HG03575 (cell line): ENCODE measurements around the gene KCNMB2.

ENCODE experiments used
- ATAC-seq: cut with Tn5 transposase; IDR thresholded peaks from one replicate; pipeline ENCODE4 v1.9.1; 2021; ENCODE audit not compliant: unreplicated experiment, insufficient number of reproducible peaks, low FRiP score; ENCODE audit errors: extremely low read depth

The KCNMB2 gene

DNA sequence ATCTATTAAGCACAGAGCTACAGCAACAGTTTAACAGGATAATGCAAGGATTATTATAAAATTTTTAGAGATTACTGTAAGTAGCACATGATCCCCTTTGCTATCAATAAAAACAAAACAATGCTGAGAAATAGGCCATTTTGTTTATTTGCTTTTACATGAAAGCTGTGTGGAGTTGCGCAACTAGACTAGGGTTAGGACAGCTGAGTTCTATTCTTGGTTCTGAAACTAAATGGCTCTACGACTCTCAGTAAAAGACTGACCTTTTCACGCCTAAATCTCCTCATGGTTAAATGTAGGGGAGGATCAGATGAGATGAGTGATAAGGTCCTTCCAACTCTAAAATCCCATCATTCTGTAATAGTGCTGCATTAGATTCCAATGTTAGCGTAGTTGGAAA lies 25.0 kb downstream of the KCNMB2 start:
- ATAC-seq = no peak

- no peak for ATAC-seq
Measured at GRCh38 chr3:178562143-178562946, 26.1 kb downstream of the KCNMB2 start.

DNA sequence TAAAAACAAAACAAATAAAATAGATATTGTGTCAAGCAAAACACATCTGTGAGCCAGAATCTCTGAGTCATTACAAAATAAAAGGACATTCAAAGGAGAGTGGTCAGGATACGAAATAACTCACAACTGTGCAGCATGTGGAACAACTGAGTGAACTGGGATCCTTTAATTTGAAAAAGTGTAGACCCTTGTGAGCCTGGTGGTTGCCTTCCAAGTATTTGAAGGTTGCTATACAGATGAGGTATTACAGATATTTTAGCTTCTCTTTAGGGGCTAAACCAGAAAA lies 26.7 kb downstream of the KCNMB2 start:
- ATAC-seq = no peak

GRCh38 chr3:178567611-178568010 lies 31.4 kb downstream of the KCNMB2 start:
- no peak for ATAC-seq

DNA sequence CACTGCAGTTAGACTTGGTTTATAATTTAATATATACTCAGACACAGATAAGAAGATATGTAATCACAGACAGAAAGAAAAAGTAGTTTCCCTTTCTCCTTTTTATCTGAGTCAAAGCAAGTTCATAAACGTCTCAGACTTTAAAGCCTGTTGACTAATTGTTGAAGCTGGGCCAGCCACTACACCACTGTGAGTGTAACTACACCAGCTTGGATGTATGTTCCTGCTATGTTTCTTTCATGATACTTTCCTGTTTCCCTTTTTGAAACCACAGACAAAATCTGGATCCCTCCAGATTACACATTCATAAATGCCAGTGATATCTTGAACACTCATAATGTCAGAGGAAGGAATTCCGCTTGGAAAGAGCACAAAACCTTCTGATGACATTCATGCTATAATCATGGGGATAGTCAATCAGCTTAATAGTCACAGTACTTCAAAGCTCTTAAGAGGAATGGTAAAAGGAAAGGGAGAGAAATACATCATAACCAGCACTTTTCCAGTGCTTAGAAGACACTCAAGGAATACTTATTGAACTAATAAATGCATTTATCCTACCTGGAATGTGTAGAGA lies 32.0 kb downstream of the KCNMB2 start:
- ATAC-seq = no peak

DNA sequence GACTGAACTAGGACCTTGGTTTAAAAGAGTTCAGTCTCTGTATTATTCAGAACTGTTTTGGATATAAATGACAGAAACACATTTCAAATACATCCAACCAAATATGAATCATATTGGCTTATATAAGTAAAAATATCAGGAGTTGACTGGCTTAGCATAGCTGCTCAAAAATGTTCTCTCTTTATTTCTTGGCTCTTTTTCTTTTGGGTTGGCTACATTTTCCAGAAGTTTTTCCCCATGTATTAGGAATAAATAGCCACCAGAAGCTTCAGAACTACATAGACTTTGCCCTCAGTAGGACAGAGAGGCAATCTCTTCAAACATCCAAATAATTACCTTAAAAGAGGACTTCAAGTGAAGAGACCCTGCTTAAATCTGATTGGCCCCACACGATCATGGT lies 32.7 kb downstream of the KCNMB2 start:
- ATAC-seq = no peak

GRCh38 chr3:178569826-178570225 lies 33.6 kb downstream of the KCNMB2 start:
- no peak for ATAC-seq

- no peak for ATAC-seq
Measured at GRCh38 chr3:178583963-178584575, 47.8 kb downstream of the KCNMB2 start.

DNA sequence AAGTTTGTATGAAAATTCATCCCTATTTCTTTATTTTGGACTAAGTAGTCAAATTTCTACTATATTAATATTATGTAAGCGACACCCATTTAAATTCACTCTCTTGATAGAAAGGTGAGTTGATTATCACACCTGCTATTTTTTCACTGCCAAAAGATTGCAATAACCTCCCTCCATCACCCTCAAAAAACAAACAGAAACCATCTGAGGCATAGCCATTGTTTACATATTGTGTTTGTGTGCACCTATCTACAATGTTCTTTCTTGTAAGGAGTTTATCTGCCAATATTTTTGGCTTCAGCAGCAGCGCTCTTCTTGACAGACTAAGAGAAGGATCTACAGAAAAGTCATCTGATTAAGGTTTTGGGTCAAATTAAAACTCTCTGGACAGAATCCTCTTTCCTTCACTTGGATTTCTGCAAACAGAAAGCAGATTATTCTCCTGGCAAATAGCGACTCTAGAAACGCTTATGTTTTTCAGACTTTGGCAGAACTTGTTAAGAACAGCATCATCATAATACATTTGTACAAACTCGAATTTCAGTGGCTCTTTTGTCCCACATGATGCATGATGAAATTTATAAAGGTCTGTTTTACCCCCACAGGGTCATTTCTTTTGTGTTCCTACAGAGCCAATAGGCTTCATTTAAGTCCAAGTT lies 48.6 kb downstream of the KCNMB2 start:
- ATAC-seq = no peak

GRCh38 chr3:178585454-178585853 lies 49.2 kb downstream of the KCNMB2 start:
- no peak for ATAC-seq

DNA sequence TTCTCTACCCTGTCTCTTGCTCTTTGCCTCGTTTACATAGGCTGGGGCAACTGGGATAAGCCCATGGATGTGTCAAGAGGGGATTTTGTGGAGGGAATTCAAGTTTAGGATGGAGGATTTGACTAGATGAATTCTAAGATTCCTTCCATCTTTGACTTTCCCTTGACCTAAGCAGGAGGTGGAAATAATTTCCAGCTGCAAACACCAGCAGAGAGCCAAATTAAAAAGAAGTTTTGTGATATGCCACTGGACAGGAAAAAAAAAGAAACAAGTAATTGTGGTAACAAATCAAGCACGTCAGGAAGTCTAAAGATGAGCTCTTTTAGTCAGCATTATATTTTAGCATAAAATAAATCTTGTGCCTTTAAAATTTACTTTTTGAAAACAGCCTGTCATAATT lies 49.8 kb downstream of the KCNMB2 start:
- no peak for ATAC-seq

GRCh38 chr3:178588628-178589027 lies 52.4 kb downstream of the KCNMB2 start:
- ATAC-seq = no peak

GRCh38 chr3:178593786-178594185 lies 57.5 kb downstream of the KCNMB2 start:
- ATAC-seq = no peak

- ATAC-seq = no peak
Measured at GRCh38 chr3:178597371-178597770, 61.1 kb downstream of the KCNMB2 start.

DNA sequence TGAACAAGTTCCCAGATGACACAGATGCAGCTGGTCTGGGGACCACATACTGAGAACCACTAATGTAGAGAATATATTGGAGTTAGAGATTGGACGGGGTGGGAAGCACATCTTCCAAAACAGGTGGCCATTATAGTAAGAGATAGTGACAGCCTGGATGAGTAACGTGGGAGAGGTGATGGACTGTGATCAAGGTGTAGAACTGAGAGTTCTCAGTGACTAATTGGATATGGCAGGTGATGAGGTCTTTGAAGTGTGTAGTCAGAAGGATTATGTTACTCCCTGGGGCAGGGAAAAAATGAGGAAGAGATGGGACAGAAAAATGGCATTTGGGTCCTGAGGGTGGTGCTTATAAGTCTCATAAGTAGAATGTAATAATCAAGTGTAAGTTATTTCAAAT lies 66.6 kb downstream of the KCNMB2 start:
- no peak for ATAC-seq

DNA sequence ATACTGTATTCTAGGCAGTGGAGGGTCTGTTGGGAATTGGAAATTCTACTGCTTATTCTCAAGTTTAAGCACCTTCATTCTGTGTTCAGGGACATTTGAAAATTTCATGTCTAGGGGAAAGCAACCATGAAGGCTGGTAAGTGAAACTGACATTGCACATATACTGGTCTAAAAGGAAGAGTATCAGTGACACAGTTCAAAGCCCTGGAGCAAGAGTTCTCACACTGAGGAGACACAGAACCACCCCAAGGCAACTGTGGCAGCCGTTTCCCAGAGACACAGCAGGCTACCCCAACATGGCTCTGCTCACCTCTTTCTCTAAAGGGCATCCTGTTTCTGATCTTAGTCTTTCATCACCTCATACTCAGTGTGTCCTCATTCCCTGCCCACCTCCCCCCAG lies 67.5 kb downstream of the KCNMB2 start:
- no peak for ATAC-seq

DNA sequence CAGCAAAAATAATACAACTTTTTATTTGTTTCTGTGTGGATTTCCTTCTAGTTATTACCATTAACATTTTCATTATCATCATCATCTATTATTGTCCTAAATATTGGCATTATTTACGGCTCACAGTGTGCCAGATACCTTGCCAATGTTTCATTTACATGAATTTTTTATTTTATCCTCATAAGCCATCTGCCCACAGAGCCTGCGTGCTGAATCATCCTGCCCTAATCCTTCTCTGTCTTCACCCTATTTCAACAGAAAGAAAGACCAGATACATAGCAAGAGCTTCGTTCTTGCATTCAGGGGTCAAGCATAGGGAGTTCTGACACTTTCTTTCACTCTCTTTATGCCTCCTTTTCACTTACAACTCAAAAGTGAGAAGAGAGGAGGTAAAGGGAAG lies 82.0 kb downstream of the KCNMB2 start:
- ATAC-seq = no peak

DNA sequence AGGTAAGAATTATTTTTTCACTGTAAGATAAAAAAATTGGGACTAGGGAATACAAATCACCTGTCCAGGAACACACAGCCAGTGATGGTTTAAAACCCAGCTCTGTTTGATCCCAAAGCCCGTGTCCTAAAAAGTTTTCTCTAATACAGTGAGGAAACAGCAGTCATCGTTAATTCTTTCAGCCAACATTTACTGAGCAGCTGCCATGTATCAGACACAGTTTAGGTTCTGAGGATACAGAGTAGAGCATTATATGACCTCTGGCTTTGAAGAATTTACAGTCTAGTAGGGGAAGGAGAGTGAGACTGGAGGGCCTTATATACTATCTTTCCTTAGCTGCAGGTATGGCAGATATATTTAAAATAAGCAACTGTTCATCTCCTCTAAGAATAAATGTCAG lies 82.7 kb downstream of the KCNMB2 start:
- no peak for ATAC-seq

- no peak for ATAC-seq
Measured at GRCh38 chr3:178623666-178624255, 87.5 kb downstream of the KCNMB2 start.

DNA sequence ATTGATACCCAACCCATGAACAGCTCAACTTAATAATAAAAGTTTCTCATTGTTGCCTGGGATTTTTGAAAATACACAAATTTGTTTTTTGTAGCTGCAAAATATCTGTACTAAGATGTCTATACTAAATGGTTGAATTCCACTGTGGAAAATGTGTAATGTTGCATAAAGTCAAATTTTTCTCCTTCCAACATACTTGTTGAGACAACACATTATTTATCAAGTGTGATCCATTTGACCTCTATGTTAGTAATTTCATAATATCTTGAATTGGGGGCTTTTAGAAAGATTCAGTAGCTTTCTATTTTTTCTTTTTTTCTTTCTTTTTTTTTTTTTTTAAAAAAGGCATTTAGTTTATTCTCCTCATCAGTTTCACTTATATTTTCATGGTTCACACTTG lies 88.0 kb downstream of the KCNMB2 start:
- ATAC-seq = no peak
